H1 (cell line): ENCODE measurements around the gene GNAO1. TPM values are rescaled to one million over a fixed set of nuclear protein-coding genes. Genes with fewer than 3 reads are reported as not detected.

Source experiments
- CTCF ChIA-PET: fragments of 300-600 bp; sonication (Branson Sonifier 250); formaldehyde crosslinking; loops from one replicate; lab custom pipeline; 2021; ENCODE audit not compliant: partially characterized antibody; lab: Charles Lee
- POLR2A ChIA-PET: fragments of 300-600 bp; sonication (Branson Sonifier 250); formaldehyde crosslinking; loops from one replicate; lab custom pipeline; 2021; ENCODE audit warnings: inconsistent platforms; ENCODE audit not compliant: partially characterized antibody; lab: Charles Lee
- DNase-seq, 2 experiments: peaks; one replicate each; pipeline versions ENCODE4 v3.0.0 to v3.0.0-alpha.2; 2010 to 2022; ENCODE audit warnings: low spot score in 2 of 2, low read depth in 1 of 2, mixed read lengths in 1 of 2
- FAIRE-seq: peaks from 2 replicates; lab custom pipeline; 2011; peaks lifted over from hg19 to GRCh38; lab: Jason Lieb, UNC
- H2AFZ ChIP-seq: 2 replicates; pipeline ENCODE4 v1.8.1; 2012; ENCODE audit warnings: low read length, inconsistent platforms
- H2AK5ac ChIP-seq: 2 replicates; pipeline ENCODE4 v1.6.1; 2013; ENCODE audit warnings: low read depth, low read length
- H2BK120ac ChIP-seq: replicated peaks from 2 replicates; pipeline ENCODE3; 2013; ENCODE audit warnings: low read depth, low read length, inconsistent platforms
- H2BK12ac ChIP-seq: 2 replicates; pipeline ENCODE4 v1.6.1; 2013; ENCODE audit warnings: low read depth, low read length
- H2BK15ac ChIP-seq: 2 replicates; pipeline ENCODE4 v1.6.1; 2013; ENCODE audit warnings: low read length
- H2BK20ac ChIP-seq: 2 replicates; pipeline ENCODE4 v1.6.1; 2013; ENCODE audit warnings: low read length
- H2BK5ac ChIP-seq: 2 replicates; pipeline ENCODE4 v1.6.1; 2013; ENCODE audit warnings: low read depth, low read length
- H3K14ac ChIP-seq: 2 replicates; pipeline ENCODE4 v1.6.1; 2013; ENCODE audit warnings: inconsistent platforms; ENCODE audit not compliant: insufficient read length
- H3K18ac ChIP-seq: 2 replicates; pipeline ENCODE4 v1.6.1; 2013; ENCODE audit warnings: low read length; ENCODE audit errors: extremely low read depth
- H3K23ac ChIP-seq: 2 replicates; pipeline ENCODE4 v1.6.1; 2013; ENCODE audit warnings: inconsistent platforms; ENCODE audit not compliant: insufficient read length
- H3K23me2 ChIP-seq: 2 replicates; pipeline ENCODE4 v1.6.1; 2013; ENCODE audit warnings: low read depth, low read length
- H3K27ac ChIP-seq: 2 replicates; pipeline ENCODE4 v1.6.1; 2011; ENCODE audit warnings: low read depth, low read length, inconsistent platforms
- H3K27me3 ChIP-seq, 4 experiments: replicated peaks in 1 of 4; 1 replicate in 1 of 4; 2 replicates in 3 of 4; pipeline versions ENCODE4 v1.6.1 to v1.8.1; 2011 to 2013; ENCODE audit warnings: low read length in 3 of 4, mild to moderate bottlenecking in 3 of 4, inconsistent platforms in 2 of 4, mixed read lengths in 2 of 4, moderate library complexity in 1 of 4; ENCODE audit not compliant: control insufficient read depth in 3 of 4, insufficient read depth in 3 of 4; ENCODE audit errors: extremely low read depth in 1 of 4
- H3K36me3 ChIP-seq, 4 experiments: 2 replicates each; pipeline versions ENCODE4 v1.6.1 to v1.8.1; 2011 to 2013; ENCODE audit warnings: mild to moderate bottlenecking in 4 of 4, low read length in 3 of 4, moderate library complexity in 2 of 4, control low read depth in 1 of 4, inconsistent platforms in 1 of 4; ENCODE audit not compliant: insufficient read depth in 4 of 4, control insufficient read depth in 2 of 4
- H3K4ac ChIP-seq: replicated peaks from 2 replicates; pipeline ENCODE3; 2013; ENCODE audit warnings: low read length, low read depth, mixed read lengths, inconsistent platforms; ENCODE audit not compliant: insufficient read length
- H3K4me1 ChIP-seq, 4 experiments: replicated peaks in 1 of 4; 1 replicate in 1 of 4; 2 replicates in 3 of 4; pipeline versions ENCODE4 v1.6.1 to v1.8.1; 2011 to 2013; ENCODE audit warnings: low read length in 3 of 4, inconsistent platforms in 2 of 4, mixed read lengths in 1 of 4; ENCODE audit not compliant: insufficient read depth in 4 of 4, control insufficient read depth in 3 of 4
- H3K4me2 ChIP-seq, 2 experiments: 2 replicates each; pipeline versions ENCODE4 v1.6.1 to v1.8.1; 2011 to 2013; ENCODE audit warnings: low read depth in 2 of 2, low read length in 2 of 2, control low read depth in 1 of 2, inconsistent platforms in 1 of 2, mild to moderate bottlenecking in 1 of 2; ENCODE audit not compliant: insufficient read depth in 1 of 2
- H3K4me3 ChIP-seq, 4 experiments: fragments of 200-600, 300-600 bp in 1 of 4; sonication (generic), shearing (Covaris generic), sonication (Bioruptor Twin) in 1 of 4; 2 replicates each; pipeline versions ENCODE4 v1.5.1 to v1.8.1; 2011 to 2016; ENCODE audit warnings: low read length in 4 of 4, low read depth in 3 of 4, control low read depth in 2 of 4, inconsistent platforms in 2 of 4, mild to moderate bottlenecking in 2 of 4, mixed read lengths in 1 of 4, moderate library complexity in 1 of 4; ENCODE audit not compliant: insufficient read depth in 2 of 4; ENCODE audit errors: extremely low read depth in 1 of 4
- H3K56ac ChIP-seq: replicated peaks from 2 replicates; pipeline ENCODE3; 2013; ENCODE audit warnings: low read depth, mild to moderate bottlenecking, mixed read lengths, low read length, inconsistent platforms; ENCODE audit not compliant: insufficient read length
- H3K79me1 ChIP-seq: 2 replicates; pipeline ENCODE4 v1.6.1; 2013; ENCODE audit warnings: low read depth, low read length, control low read depth
- H3K79me2 ChIP-seq, 2 experiments: 2 replicates each; pipeline versions ENCODE4 v1.6.1 to v1.8.1; 2012 to 2013; ENCODE audit warnings: low read length in 2 of 2, mild to moderate bottlenecking in 2 of 2, inconsistent platforms in 1 of 2; ENCODE audit not compliant: insufficient read depth in 2 of 2, control insufficient read depth in 1 of 2
- H3K9ac ChIP-seq, 4 experiments: replicated peaks in 1 of 4; 1 replicate in 1 of 4; 2 replicates in 3 of 4; pipeline versions ENCODE4 v1.6.1 to v1.8.1; 2011 to 2013; ENCODE audit warnings: low read depth in 3 of 4, low read length in 3 of 4, control low read depth in 2 of 4, mild to moderate bottlenecking in 2 of 4, moderate library complexity in 2 of 4, inconsistent platforms in 1 of 4; ENCODE audit errors: extremely low read depth in 1 of 4
- H3K9me3 ChIP-seq, 2 experiments: 2 replicates each; pipeline versions ENCODE4 v1.6.1 to v1.8.1; 2012 to 2013; ENCODE audit warnings: mild to moderate bottlenecking in 2 of 2, moderate library complexity in 2 of 2, control low read depth in 1 of 2, inconsistent platforms in 1 of 2, low read depth in 1 of 2, low read length in 1 of 2, mixed read lengths in 1 of 2; ENCODE audit not compliant: insufficient read depth in 2 of 2
- H4K20me1 ChIP-seq, 2 experiments: replicated peaks in 1 of 2; 2 replicates each; pipeline versions ENCODE3 to v1.8.1; 2011 to 2013; ENCODE audit warnings: inconsistent platforms in 2 of 2, low read length in 2 of 2, mild to moderate bottlenecking in 1 of 2; ENCODE audit not compliant: insufficient read depth in 2 of 2, control insufficient read depth in 1 of 2
- H4K5ac ChIP-seq: 2 replicates; pipeline ENCODE4 v1.6.1; 2013; ENCODE audit warnings: low read length, low read depth, mixed read lengths, inconsistent platforms; ENCODE audit not compliant: insufficient read length
- H4K8ac ChIP-seq: 2 replicates; pipeline ENCODE4 v1.8.0; 2013; ENCODE audit warnings: mild to moderate bottlenecking, moderate library complexity, low read length, inconsistent platforms; ENCODE audit not compliant: insufficient read depth; ENCODE audit errors: extremely low read depth
- H4K91ac ChIP-seq: replicated peaks from 2 replicates; pipeline ENCODE3; 2013; ENCODE audit warnings: low read length, mixed read lengths, inconsistent platforms; ENCODE audit not compliant: insufficient read length
- BACH1 ChIP-seq: IDR thresholded peaks from 2 replicates; pipeline ENCODE4 v1.6.1; 2012; ENCODE audit warnings: low read length, improper control_type of control experiment
- CTCF ChIP-seq, 3 experiments: IDR thresholded peaks; 1 replicate in 2 of 3; 2 replicates in 1 of 3; pipeline versions ENCODE4 v1.5.1 to v1.6.1; 2011; ENCODE audit warnings: low read length in 3 of 3, mild to moderate bottlenecking in 3 of 3, inconsistent platforms in 2 of 3, low read depth in 1 of 3, moderate library complexity in 1 of 3; ENCODE audit not compliant: insufficient read depth in 1 of 3; ENCODE audit errors: control extremely low read depth in 1 of 3
- EZH2 ChIP-seq: fragments of 200-600 bp; sonication (generic); IDR thresholded peaks from 2 replicates; pipeline ENCODE4 v1.7.1; 2012; ENCODE audit warnings: low read depth, mild to moderate bottlenecking, moderate library complexity, low read length, inconsistent platforms; ENCODE audit not compliant: severe bottlenecking
- GABPA ChIP-seq: IDR thresholded peaks from 2 replicates; pipeline ENCODE4 v1.6.1; 2011; ENCODE audit warnings: mild to moderate bottlenecking, low read length, moderate library complexity, borderline replicate concordance; ENCODE audit not compliant: insufficient read depth
- KDM4A ChIP-seq: IDR thresholded peaks from one replicate; pipeline ENCODE4 v1.7.1; 2012; ENCODE audit warnings: low read depth, mild to moderate bottlenecking, moderate library complexity, low read length, inconsistent platforms; ENCODE audit not compliant: severe bottlenecking
- RAD21 ChIP-seq, 2 experiments: IDR thresholded peaks in 1 of 2; conservative IDR thresholded peaks in 1 of 2; 2 replicates each; pipeline ENCODE4 v1.6.1; 2011; ENCODE audit warnings: low read depth in 2 of 2, low read length in 2 of 2, improper control_type of control experiment in 1 of 2, inconsistent platforms in 1 of 2, mild to moderate bottlenecking in 1 of 2, moderate library complexity in 1 of 2
- TAF7 ChIP-seq: optimal IDR thresholded peaks from 2 replicates; pipeline ENCODE3; 2011; ENCODE audit warnings: low read depth, mild to moderate bottlenecking, inconsistent platforms, low read length, moderate library complexity, borderline replicate concordance
- WGBS, 2 experiments: shearing (Covaris generic) in 1 of 2; methylation state at CpG; one replicate each; pipeline versions ENCODE4 v1.1.6 to v1.1.7; 2013 to 2015; ENCODE audit warnings: low lambda C conversion rate in 2 of 2, mixed read lengths in 2 of 2, inconsistent platforms in 1 of 2, low coverage in 1 of 2, missing lambda C conversion rate in 1 of 2; ENCODE audit not compliant: insufficient replicate concordance in 2 of 2, insufficient coverage in 1 of 2, insufficient read length in 1 of 2; ENCODE audit errors: extremely low coverage in 1 of 2, missing lambda C conversion rate in 1 of 2; 5-methylcytosine and 5-hydroxymethylcytosine counted together
- polyA plus RNA-seq, 7 experiments: library from polyadenylated mRNA; depleted of rRNA in 3 of 7; stranded (reverse) in 5 of 7; unstranded in 2 of 7; fragments of >200 nt in 5 of 7; fragments of 200-250 nt in 2 of 7; gene quantifications; 1 replicate in 5 of 7; 2 replicates in 1 of 7; 4 replicates in 1 of 7; pipeline versions ENCODE4 v1.2.1 to v1.2.3, GENCODE V29; 2011 to 2013; ENCODE audit warnings: missing spikeins in 2 of 7, mixed read lengths in 2 of 7
- total RNA-seq: library from RNA; stranded (reverse); fragmentation: NEBNext Ultra II Directional; extraction: Animal tissue kit (Norgen Biotek cat#: 25700); gene quantifications from 2 replicates; pipeline ENCODE4 v1.2.1, GENCODE V29; 2021

The GNAO1 gene
- total and polyA plus RNA-seq, 2 of the 8 experiments (the other 6 are each of a cell fraction or from before 2014, with no cell fraction given), result 6.7 to 34.4 TPM

DNA sequence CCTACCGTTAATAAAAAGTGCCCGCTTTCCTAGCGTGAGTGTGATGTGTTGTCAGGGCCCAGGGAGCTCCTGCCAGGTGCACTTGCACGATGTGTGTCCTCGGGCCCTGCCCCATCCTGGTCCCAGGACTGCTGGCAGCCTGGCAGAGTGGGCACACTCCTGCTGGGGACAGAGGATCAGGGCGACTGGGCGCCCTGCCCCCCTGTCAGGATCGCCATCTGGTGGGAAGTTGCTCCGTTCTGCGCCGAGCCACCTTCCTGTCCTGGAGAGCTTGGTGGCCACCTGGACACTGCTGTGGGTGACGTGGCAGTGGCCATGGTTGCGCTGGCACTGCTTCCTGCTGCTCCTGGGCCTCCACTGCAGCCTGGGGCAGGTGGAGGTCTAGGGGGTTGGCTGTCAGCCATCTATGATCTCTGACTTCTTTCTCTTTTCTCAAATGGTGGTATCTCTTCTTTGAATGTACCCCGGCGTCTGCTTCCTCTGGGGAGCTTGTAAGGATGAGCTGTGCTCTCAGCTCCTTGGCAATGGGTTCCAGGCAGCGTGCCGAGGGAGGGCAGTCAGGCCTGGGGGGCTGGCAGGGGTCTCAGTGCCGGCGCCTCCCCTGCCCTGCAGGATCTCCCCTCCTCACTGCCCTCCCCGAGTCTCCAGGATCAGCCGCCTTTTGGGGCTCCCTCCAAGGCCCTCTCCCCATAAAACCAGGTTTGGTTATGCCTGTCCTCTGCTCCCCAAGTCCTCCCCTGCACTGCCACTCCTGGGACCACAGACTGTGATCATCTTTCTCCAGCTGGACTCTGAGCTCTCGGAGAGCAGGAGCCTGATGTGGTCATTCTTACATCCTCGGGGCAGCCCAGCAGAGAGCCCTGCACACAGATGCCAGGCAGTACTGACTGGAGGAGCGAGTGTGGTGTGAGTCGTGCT, 157.1 kb downstream of the GNAO1 start:
- FAIRE-seq (no peak), DNase-seq (no peak)
- Histone ChIP-seq H4K91ac (no peak overlapping the region), H3K14ac (no peak overlapping the region), H4K20me1 (peaks cover 0 to 2% of the 10 kb centered on the region in 2 experiments), H3K23me2 (no peaks in the 10 kb centered on the region), H2AK5ac (no peak overlapping the region), H3K27ac (no peak overlapping the region), H2BK120ac (no peak overlapping the region), H3K27me3 (no peaks in the 10 kb centered on the region), H3K56ac (no peak overlapping the region), H2BK5ac (no peak overlapping the region), H3K79me1 (no peaks in the 10 kb centered on the region; the same call in 1 of the 2 replicates), H3K4me2 (no peak overlapping the region), H3K4ac (no peak overlapping the region)
- ChIA-PET POLR2A (interaction anchor here (1.3 to 1.8 kb wide), 2 partner anchors 9 to 30 kb away, joined by 3 to 5 read pairs; no protein-coding TSS in a partner anchor), CTCF (interaction anchor here (0.6 to 2.6 kb wide), 15 partner anchors 8 to 757 kb away, joined by 3 to 7 read pairs (median 4); no protein-coding TSS in a partner anchor)
- TF ChIP-seq BACH1 (no peak), GABPA (no peak), CTCF (IDR thresholded peaks at IDR 0.05; ENCODE audit: control extremely low read depth in 1 of 3, insufficient read depth in 1 of 3, low read depth in 1 of 3, low read length in 3 of 3) (peak in 1 of 3 experiments; percentile 9; a peak in 1 of 4 replicates), RAD21 (IDR thresholded peaks at IDR 0.05 in 1 of 2, conservative IDR thresholded peaks at IDR 0.05 in 1 of 2; ENCODE audit: low read depth in 2 of 2, low read length in 2 of 2) (no peak; a peak in 1 of 4 replicates), TAF7 (no peak), EZH2 (no peak), KDM4A (no peak)
- TF ChIP-seq, all 59 proteins: peak for 1
- H2BK15ac ChIP-seq, result no peak overlapping the region
- H3K36me3 ChIP-seq, result 0 out of 8 replicates have a peak, but pooled peaks cover 0 to 2% (median 0%) of the 10 kb centered on the region in 4 experiments
- H3K4me3 ChIP-seq, result no peak overlapping the region
- no peak overlapping the region for H4K5ac ChIP-seq
- H3K23ac ChIP-seq, result no peak overlapping the region
- H2BK12ac ChIP-seq, result no peak overlapping the region
- H2BK20ac ChIP-seq, result no peak overlapping the region
- H3K79me2 ChIP-seq, result no peaks in the 10 kb centered on the region
- H2AFZ ChIP-seq, result no peak overlapping the region
- no peak overlapping the region for H3K18ac ChIP-seq
- WGBS, 2 experiments, result 94% methylated on average over 25 of the region's 25 CpGs; no CpG with 5 or more reads in 1 of the 2 experiments
- H3K9me3 ChIP-seq, result no peaks in the 10 kb centered on the region
- H4K8ac ChIP-seq, result no peak overlapping the region
- no peak overlapping the region for H3K9ac ChIP-seq
- H3K4me1 ChIP-seq, result 0 out of 7 replicates have a peak, but pooled peaks cover 0 to 3% (median 0%) of the 10 kb centered on the region in 4 experiments
